NOMO-1 treated with dmso at 0.1 percent for 144 hours (cell line): ENCODE results near the gene YPEL5.
"Not testable (repeated sequence)": the region's sequence is repeated elsewhere in the genome, so short reads cannot be mapped to it uniquely, and the experiment has no call there.

Experiments
- DNase-seq: peaks from one replicate; lab custom pipeline; 2025; ENCODE audit not compliant: unreplicated experiment; lab: John Stamatoyannopoulos, UW

Gene YPEL5

GRCh38 chr2:30146337-30147195 lies at the start of gene YPEL5:
YPEL5 (plus strand) TSS chr2:30147007; CDS start chr2:30156652, 9,645 bp downstream.
- DNase-seq: peak; percentile 100

- no peak for DNase-seq
These were observed 48.4 kb upstream of the YPEL5 start for GRCh38 chr2:30098266-30099005.

GRCh38 chr2:30099366-30099765 lies 47.4 kb upstream of the YPEL5 start:
- not testable (repeated sequence) for DNase-seq

GRCh38 chr2:30100691-30101090 lies 46.1 kb upstream of the YPEL5 start:
- not testable (repeated sequence) for DNase-seq

GRCh38 chr2:30104307-30104706 lies 42.5 kb upstream of the YPEL5 start:
- DNase-seq: no peak

- DNase-seq: no peak
These were observed 41.3 kb upstream of the YPEL5 start for GRCh38 chr2:30105556-30105955.

DNA sequence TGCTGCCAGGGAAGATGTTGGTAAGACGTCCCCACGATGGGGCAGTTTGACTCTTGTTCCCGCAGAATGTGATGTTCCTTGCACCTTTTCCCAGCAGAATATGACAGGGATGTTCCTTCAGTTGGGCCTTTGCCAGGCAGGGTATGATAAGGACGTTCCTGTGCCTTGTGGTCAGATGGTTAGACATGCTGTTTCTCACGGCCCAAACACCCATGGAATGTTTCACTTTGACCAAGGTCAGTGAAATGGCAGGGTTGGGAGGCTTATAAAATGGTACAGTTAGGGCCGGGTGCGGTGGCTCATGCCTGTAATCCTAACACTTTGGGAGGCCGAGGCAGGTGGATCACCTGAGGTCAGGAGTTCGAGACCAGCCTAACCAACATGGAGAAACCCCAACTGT lies 40.3 kb upstream of the YPEL5 start:
- no peak for DNase-seq

DNA sequence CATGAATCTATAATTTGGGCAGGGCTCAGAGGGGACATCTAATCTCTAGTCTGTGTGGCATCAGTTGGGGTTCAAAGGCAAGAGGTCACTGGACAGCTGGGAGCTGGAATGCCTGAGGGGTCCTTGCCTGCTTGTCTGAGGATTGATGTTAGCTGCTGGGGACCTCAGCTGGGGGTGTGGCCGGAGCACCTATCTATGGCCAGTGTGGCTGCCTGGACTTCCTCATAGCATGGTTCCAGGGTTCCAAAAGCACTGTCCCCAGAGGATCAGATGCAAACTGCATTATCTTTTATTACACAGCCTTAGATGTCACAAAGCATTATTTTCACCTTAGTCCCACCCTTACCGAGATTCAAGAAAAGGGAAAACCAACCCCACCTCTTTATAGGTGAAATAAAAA lies 38.6 kb upstream of the YPEL5 start:
- DNase-seq: no peak

DNA sequence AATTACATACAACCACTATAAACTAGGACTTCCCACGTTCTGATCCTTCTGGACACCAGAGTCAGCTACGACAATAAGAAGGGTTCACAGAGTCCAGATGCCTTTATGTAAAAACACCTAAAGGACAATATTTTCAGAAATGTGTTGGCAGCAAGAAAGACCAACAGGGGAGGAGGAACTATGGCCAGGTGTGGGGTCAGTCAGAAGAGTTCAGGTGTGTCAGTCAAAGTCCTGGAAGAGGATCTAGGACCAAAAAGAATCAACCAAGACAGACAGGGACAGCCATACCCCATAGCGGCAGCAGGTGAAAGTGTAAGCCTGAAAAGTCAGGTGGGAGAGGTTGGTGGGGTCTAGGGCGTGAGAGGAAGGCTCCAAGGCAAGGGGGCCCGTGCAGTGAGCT lies 38.0 kb upstream of the YPEL5 start:
- no peak for DNase-seq

GRCh38 chr2:30109856-30110255 lies 37.0 kb upstream of the YPEL5 start:
- no peak for DNase-seq

DNA sequence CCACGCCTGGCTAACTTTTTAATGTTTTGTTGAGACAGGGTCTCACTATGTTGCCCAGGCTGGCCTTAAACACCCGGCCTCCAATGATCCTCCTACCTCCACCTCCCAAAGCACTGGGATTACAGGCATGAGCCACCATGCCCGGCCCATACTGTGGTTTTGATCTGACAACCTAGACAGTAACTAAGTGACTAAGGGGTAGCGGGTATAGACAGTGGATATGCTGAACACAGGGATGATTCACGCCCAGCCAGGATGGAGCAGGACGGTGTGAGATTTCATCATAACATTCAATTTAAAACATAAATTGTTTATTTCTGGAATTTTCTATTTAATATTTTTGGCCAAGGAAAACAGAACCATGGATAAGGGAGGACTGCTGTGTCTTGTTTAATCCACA lies 36.0 kb upstream of the YPEL5 start:
- no peak for DNase-seq

- not testable (repeated sequence) for DNase-seq
These were observed 35.6 kb upstream of the YPEL5 start for GRCh38 chr2:30111186-30111585.

DNA sequence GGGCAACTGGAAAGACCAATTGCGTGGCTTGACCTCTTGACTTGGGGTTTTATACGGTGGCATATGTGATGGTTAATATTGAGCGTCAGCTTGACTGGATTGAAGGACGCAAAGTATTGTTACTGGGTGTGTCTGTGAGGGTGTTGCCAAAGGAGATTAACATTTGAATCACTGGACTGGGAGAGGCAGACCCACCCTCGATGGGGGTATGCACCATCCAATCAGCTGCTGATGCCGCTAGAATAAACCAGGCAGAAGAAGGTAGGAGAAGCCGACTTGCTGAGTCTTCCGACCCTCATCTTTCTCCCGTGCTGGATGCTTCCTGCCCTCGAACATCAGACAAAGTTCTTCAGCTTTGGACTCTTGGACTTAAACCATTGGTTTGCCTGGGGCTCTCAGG lies 34.2 kb upstream of the YPEL5 start:
- DNase-seq: no peak

- DNase-seq: no peak
These were observed 33.1 kb upstream of the YPEL5 start for GRCh38 chr2:30113617-30114293.

DNA sequence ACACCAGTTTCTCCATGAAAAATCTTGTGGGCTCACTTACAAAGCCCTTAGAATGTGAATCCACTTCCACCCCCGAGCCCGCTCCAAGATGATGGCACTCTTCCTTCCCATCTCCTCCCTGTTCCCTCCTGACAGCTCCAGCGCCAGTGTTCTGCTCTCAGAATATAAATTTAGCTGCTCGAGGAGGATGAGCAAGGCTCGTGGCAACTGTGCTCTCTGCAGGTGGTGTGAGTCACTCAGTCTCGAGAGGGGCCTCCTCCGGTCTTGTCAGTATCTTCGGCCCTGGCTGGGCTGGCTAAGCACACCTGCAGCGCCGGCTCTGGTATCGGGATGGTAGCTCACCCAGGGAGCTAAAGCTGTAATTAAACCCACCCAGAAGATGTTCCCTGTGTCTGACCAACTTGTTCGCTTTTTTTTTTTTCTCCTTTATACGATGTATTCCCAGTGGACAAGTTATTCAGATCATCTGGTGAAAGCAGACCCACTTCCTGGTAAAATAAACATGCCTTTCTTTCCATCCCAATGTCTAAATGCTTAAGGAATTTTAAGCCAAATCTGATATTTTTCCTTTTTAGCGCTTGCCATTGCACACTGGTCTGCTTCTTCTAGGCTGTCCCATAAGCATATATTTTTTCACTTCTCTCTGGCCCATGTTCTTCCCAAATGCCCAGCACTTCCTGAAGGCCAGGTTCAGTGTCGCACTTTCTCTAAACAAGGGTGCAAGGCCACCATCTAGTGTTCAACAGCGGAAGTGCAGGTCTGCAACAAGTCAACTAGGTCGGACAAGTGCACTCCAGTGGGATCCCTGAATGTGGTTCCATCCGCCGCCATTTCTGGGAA lies 31.4 kb upstream of the YPEL5 start:
- DNase-seq: peak; percentile 42

- no peak for DNase-seq
These were observed 30.9 kb upstream of the YPEL5 start for GRCh38 chr2:30115981-30116285.

DNA sequence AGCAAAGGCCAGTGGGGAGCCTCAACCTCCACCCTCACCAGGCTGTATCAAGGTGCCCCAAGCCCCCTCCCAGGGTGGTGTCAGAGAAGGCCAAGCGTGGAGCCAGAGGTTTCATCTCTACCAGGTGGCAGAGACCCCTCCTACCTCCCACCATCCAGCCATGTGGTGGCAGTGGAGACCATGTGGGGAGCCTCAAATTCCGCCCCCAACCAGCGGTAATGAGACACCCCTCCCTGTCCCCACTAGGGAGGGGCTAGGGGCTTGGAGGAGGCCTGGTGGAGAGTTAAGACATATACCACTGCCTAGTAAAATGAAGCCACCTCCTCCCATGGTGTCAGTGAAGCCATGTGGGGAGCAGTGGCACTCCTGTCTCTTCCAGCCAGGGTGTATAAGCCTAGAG lies 24.4 kb upstream of the YPEL5 start:
- no peak for DNase-seq

GRCh38 chr2:30127016-30127893 lies 19.6 kb upstream of the YPEL5 start:
- no peak for DNase-seq

DNA sequence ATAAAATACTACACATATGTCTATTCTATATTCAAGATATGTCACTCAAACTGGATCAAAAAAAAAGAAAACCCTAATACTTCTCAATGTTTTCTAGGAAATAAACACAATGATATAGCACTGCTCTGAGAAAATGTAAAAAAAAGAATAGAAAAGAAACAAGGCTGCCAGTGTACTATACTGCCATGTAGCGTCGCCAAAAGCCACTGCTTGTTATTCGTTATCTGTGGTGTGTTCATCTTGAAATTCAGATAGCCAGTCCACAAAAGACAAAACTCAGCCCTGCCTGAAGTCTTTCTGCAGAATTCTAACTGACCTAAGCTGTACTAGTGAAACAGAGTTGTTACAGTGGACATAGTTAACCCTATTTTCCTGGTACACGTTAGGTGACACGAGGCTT lies 12.2 kb upstream of the YPEL5 start:
- DNase-seq: no peak

DNA sequence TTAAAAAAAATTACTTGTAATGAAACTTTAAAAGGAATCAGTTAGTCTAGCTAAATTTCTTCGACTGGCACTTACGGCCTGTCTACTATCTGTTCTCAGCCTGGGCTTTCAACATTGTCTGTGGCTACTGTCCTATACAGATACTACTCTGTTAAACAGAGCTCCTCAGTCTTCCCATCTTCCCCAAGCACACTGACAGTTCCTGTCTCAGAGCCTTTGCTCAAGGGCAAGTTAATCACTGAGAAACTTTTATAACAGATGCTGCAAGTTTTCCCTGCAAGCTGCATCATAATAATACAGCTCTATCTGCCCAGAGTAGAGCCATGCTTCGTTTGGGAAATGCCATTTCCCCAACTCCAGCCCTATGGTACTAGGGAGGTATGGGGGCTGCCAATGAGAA lies 11.3 kb upstream of the YPEL5 start:
- no peak for DNase-seq
